ENCODE data around the gene TEX101. TPM values are rescaled to one million over a fixed set of nuclear protein-coding genes. Genes with fewer than 3 reads are reported as not detected.
"Not testable (repeated sequence)": the region's sequence is repeated elsewhere in the genome, so short reads cannot be mapped to it uniquely, and the experiment has no call there.

TEX101 gene
- total RNA-seq, 5 donors from 2014 or later (not counting 1 experiment from before 2014, with no cell fraction given), result not detected

- no peak for ATAC-seq (replicated peaks in 1 of 4)
- H3K4me3 ChIP-seq (ENCODE audit: control insufficient read depth in 1 of 2, extremely low read depth in 1 of 2, low read length in 1 of 2), result no peak overlapping the region
- no peaks in the 10 kb centered on the region for H3K27me3 Mint-ChIP-seq
- no peaks in the 10 kb centered on the region for H3K27me3 ChIP-seq (replicated peaks in 1 of 2; ENCODE audit: control insufficient read depth in 2 of 2, extremely low read depth in 1 of 2, insufficient read depth in 2 of 2, low read length in 1 of 2)
- ChIA-PET CTCF (interaction anchor here (0.7 to 2.1 kb wide), 6 partner anchors 10 to 162 kb away, joined by 3 to 10 read pairs (median 4); no protein-coding TSS in a partner anchor), POLR2A (interaction anchor here in 1 of 2 donors (0.7 kb wide), 1 partner anchor 63 kb away, joined by 5 read pairs; no protein-coding TSS in a partner anchor)
- H3K4me1 Mint-ChIP-seq, result peaks cover 61 to 64% (median 63%) of the 10 kb centered on the region in 3 donors
- 86% methylated on average over 3 of the region's 3 CpGs for WGBS (ENCODE audit: insufficient coverage)
- H3K36me3 ChIP-seq (ENCODE audit: control insufficient read depth in 2 of 2, extremely low read depth in 1 of 2, insufficient read depth in 1 of 2, low read length in 1 of 2), result no peaks in the 10 kb centered on the region
- H3K9me3 ChIP-seq, result no peaks in the 10 kb centered on the region
- H3K4me1 ChIP-seq (ENCODE audit: control insufficient read depth in 1 of 2, extremely low read depth in 1 of 2, insufficient read depth in 2 of 2, low read length in 2 of 2), result peaks cover 32 to 43% of the 10 kb centered on the region in 2 experiments
- peak overlapping the region; percentile 77 to 83 for H3K27ac Mint-ChIP-seq
- no peak overlapping the region for H3K27ac ChIP-seq (ENCODE audit: low read length)
- no peaks in the 10 kb centered on the region for H3K9me3 Mint-ChIP-seq
- no peaks in the 10 kb centered on the region for H3K36me3 Mint-ChIP-seq
- H3K4me3 Mint-ChIP-seq, result no peak overlapping the region
- DNase-seq, result no peak
These were observed 21.1 kb downstream of the TEX101 start for GRCh38 chr19:43435775-43436174.

DNA sequence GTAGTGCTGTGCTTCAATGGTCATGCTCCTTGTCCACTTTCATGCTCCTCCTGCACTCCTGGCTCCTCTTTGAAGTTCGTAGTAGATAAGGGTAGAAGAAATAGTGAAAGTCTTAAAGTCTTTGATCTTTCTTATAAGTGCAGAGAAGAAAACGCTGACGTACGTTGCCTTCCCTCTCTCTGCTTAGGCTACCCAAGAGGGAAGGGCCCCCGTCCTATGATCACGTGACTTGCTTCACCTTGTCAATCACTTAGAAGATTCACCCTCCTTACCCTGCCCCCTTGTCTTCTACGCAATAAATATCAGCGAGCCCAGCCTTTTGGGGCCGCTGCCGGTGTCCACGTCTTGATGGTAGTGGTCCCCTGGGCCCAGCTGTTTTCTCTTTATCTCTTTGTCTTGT lies 22.6 kb downstream of the TEX101 start:
- POLR2A ChIA-PET, result not testable (repeated sequence)
- DNase-seq, result peak in 18 of 35 experiments; percentile 4 to 46 (median 24)
- peak overlapping the region in 1 of 3 donors; percentile 67 for H3K4me3 Mint-ChIP-seq

GRCh38 chr19:43437712-43438111 lies 23.0 kb downstream of the TEX101 start:
- Mint-ChIP-seq H3K4me1 (peaks cover 58 to 69% (median 64%) of the 10 kb centered on the region in 3 donors), H3K27ac (peak overlapping the region; percentile 89 to 97), H3K9me3 (no peaks in the 10 kb centered on the region), H3K4me3 (peak overlapping the region in 1 of 3 donors; percentile 67), H3K27me3 (no peaks in the 10 kb centered on the region), H3K36me3 (no peaks in the 10 kb centered on the region)
- POLR2A ChIA-PET, result no interaction called here
- no peak overlapping the region for H3K4me3 ChIP-seq (ENCODE audit: control insufficient read depth in 1 of 2, extremely low read depth in 1 of 2, low read length in 1 of 2)
- H3K27ac ChIP-seq (ENCODE audit: low read length), result peak overlapping the region; percentile 78
- H3K36me3 ChIP-seq (ENCODE audit: control insufficient read depth in 2 of 2, extremely low read depth in 1 of 2, insufficient read depth in 1 of 2, low read length in 1 of 2), result no peaks in the 10 kb centered on the region
- ATAC-seq (replicated peaks in 1 of 4) (no peak), DNase-seq (no peak)
- peaks cover 32 to 43% of the 10 kb centered on the region in 2 experiments for H3K4me1 ChIP-seq (ENCODE audit: control insufficient read depth in 1 of 2, extremely low read depth in 1 of 2, insufficient read depth in 2 of 2, low read length in 2 of 2)
- CTCF ChIA-PET, result interaction anchor here in 1 of 2 donors (0.9 to 1.3 kb wide), 2 partner anchors 37 to 80 kb away, joined by 3 to 4 read pairs; no protein-coding TSS in a partner anchor
- 87% methylated on average over 5 of the region's 6 CpGs for WGBS (ENCODE audit: insufficient coverage)
- H3K27me3 ChIP-seq (replicated peaks in 1 of 2; ENCODE audit: control insufficient read depth in 2 of 2, extremely low read depth in 1 of 2, insufficient read depth in 2 of 2, low read length in 1 of 2), result no peaks in the 10 kb centered on the region
- no peaks in the 10 kb centered on the region for H3K9me3 ChIP-seq

More for the DNA sequence above, 22.6 kb downstream of the TEX101 start:
- H3K36me3 ChIP-seq (ENCODE audit: control insufficient read depth in 2 of 2, extremely low read depth in 1 of 2, insufficient read depth in 1 of 2, low read length in 1 of 2); ATAC-seq (replicated peaks in 1 of 4); H3K9me3 ChIP-seq; H3K4me3 ChIP-seq (ENCODE audit: control insufficient read depth in 1 of 2, extremely low read depth in 1 of 2, low read length in 1 of 2); H3K36me3 Mint-ChIP-seq; H3K9me3 Mint-ChIP-seq; H3K27me3 ChIP-seq (replicated peaks in 1 of 2; ENCODE audit: control insufficient read depth in 2 of 2, extremely low read depth in 1 of 2, insufficient read depth in 2 of 2, low read length in 1 of 2); H3K27me3 Mint-ChIP-seq: not testable (repeated sequence)
- peak overlapping the region; percentile 89 to 97 for H3K27ac Mint-ChIP-seq
- Histone ChIP-seq H3K4me1 (ENCODE audit: control insufficient read depth in 1 of 2, extremely low read depth in 1 of 2, insufficient read depth in 2 of 2, low read length in 2 of 2) (peaks cover 32 to 43% of the 10 kb centered on the region in 2 experiments), H3K27ac (ENCODE audit: low read length) (peak overlapping the region; percentile 78)
- 65% methylated on average over 6 of the region's 11 CpGs for WGBS (ENCODE audit: insufficient coverage)
- peaks cover 62 to 73% (median 66%) of the 10 kb centered on the region in 3 donors for H3K4me1 Mint-ChIP-seq
- CTCF ChIA-PET, result interaction anchor here in 1 of 2 donors (2.1 kb wide), 1 partner anchor 82 kb away, joined by 10 read pairs; no protein-coding TSS in a partner anchor

DNA sequence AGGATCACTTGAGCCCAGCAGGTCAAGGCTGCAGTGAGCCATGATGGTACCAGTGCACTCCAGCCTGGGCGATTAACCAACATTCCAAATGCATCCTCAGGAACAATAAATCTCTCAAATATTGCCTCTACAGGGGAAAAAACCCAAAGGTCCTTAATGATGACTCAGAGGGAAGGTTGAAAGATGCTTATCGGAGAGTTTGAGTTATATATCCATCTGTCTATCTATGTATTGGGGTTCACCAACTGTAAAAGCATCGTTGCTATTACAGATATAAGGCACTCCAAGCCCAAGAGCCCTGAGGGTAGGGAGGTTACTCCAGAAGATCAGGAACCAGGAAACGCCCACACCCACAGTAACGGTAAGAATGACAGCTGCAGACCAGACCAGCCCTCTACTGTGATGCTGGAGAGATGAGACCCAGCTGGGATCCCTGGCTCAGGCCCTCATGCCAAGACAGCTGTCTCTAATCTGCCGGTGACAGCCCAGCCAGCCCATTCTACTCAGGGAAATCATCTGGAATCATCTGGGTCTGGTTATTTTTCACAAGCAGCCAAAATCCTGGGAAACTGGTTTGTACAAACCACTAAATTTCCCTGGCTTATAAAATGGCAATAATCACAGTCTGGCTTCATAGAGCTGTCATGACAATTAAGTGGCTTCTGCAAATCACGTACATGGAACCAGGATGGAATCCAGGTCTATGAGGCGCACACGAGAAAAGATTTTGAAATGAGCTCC lies 23.8 kb downstream of the TEX101 start:
- Histone ChIP-seq H3K27ac (ENCODE audit: low read length) (peak overlapping the region; percentile 78), H3K27me3 (replicated peaks in 1 of 2; ENCODE audit: control insufficient read depth in 2 of 2, extremely low read depth in 1 of 2, insufficient read depth in 2 of 2, low read length in 1 of 2) (no peaks in the 10 kb centered on the region), H3K9me3 (no peaks in the 10 kb centered on the region), H3K36me3 (ENCODE audit: control insufficient read depth in 2 of 2, extremely low read depth in 1 of 2, insufficient read depth in 1 of 2, low read length in 1 of 2) (no peaks in the 10 kb centered on the region), H3K4me1 (ENCODE audit: control insufficient read depth in 1 of 2, extremely low read depth in 1 of 2, insufficient read depth in 2 of 2, low read length in 2 of 2) (peaks cover 28 to 36% of the 10 kb centered on the region in 2 experiments), H3K4me3 (ENCODE audit: control insufficient read depth in 1 of 2, extremely low read depth in 1 of 2, low read length in 1 of 2) (peak overlapping the region; percentile 16 to 25)
- peak overlapping the region; percentile 13 to 67 (median 28) for H3K4me3 Mint-ChIP-seq
- ChIA-PET CTCF (interaction anchor here (0.5 to 2.2 kb wide), 20 partner anchors 9 to 1780 kb away, joined by 3 to 23 read pairs (median 4); partner anchors contain the start of genes IRGQ (in 1 of the 2), PHLDB3 (in 1 of the 2) and ZNF576 (in 1 of the 2)), POLR2A (interaction anchor here in 1 of 2 donors (0.5 to 1.7 kb wide), 5 partner anchors 11 to 156 kb away, joined by 3 to 7 read pairs (median 4); no protein-coding TSS in a partner anchor)
- peaks cover 58 to 68% (median 62%) of the 10 kb centered on the region in 3 donors for H3K4me1 Mint-ChIP-seq
- H3K27ac Mint-ChIP-seq, result peak overlapping the region; percentile 93 to 97
- WGBS (ENCODE audit: insufficient coverage), result 52% methylated on average over 2 of the region's 9 CpGs
- ATAC-seq (replicated peaks in 1 of 4) (peak in 1 of 4 experiments; percentile 6), DNase-seq (peak in 3 of 35 experiments; percentile 8 to 30 (median 23))
- no peaks in the 10 kb centered on the region for H3K9me3 Mint-ChIP-seq
- no peaks in the 10 kb centered on the region for H3K36me3 Mint-ChIP-seq
- no peaks in the 10 kb centered on the region for H3K27me3 Mint-ChIP-seq

- H3K4me3 Mint-ChIP-seq, result peak overlapping the region; percentile 6 to 67 (median 28)
- H3K27ac Mint-ChIP-seq, result peak overlapping the region; percentile 93 to 97
- H3K4me1 ChIP-seq (ENCODE audit: control insufficient read depth in 1 of 2, extremely low read depth in 1 of 2, insufficient read depth in 2 of 2, low read length in 2 of 2), result peaks cover 28 to 33% of the 10 kb centered on the region in 2 experiments
- ATAC-seq (replicated peaks in 1 of 4) (peak; percentile 94 to 98 (median 98)), DNase-seq (peak; percentile 4 to 86 (median 43))
- CTCF ChIA-PET, result interaction anchor here (0.5 to 2.2 kb wide), 20 partner anchors 8 to 1781 kb away, joined by 3 to 23 read pairs (median 4); partner anchors contain the start of genes IRGQ (in 1 of the 2), PHLDB3 (in 1 of the 2) and ZNF576 (in 1 of the 2)
- H3K4me1 Mint-ChIP-seq, result peaks cover 62 to 70% (median 63%) of the 10 kb centered on the region in 3 donors
- no peaks in the 10 kb centered on the region for H3K9me3 ChIP-seq
- no peaks in the 10 kb centered on the region for H3K9me3 Mint-ChIP-seq
- 58% methylated on average over 5 of the region's 14 CpGs for WGBS (ENCODE audit: insufficient coverage)
- H3K36me3 ChIP-seq (ENCODE audit: control insufficient read depth in 2 of 2, extremely low read depth in 1 of 2, insufficient read depth in 1 of 2, low read length in 1 of 2), result no peaks in the 10 kb centered on the region
- H3K4me3 ChIP-seq (ENCODE audit: control insufficient read depth in 1 of 2, extremely low read depth in 1 of 2, low read length in 1 of 2), result peak overlapping the region; percentile 16 to 25
- H3K36me3 Mint-ChIP-seq, result no peaks in the 10 kb centered on the region
- no peaks in the 10 kb centered on the region for H3K27me3 ChIP-seq (replicated peaks in 1 of 2; ENCODE audit: control insufficient read depth in 2 of 2, extremely low read depth in 1 of 2, insufficient read depth in 2 of 2, low read length in 1 of 2)
- H3K27me3 Mint-ChIP-seq, result no peaks in the 10 kb centered on the region
- POLR2A ChIA-PET, result interaction anchor here (0.5 to 1.7 kb wide), 8 partner anchors 12 to 229 kb away, joined by 3 to 7 read pairs (median 4); no protein-coding TSS in a partner anchor
- peak overlapping the region; percentile 78 for H3K27ac ChIP-seq (ENCODE audit: low read length)
These were observed 24.5 kb downstream of the TEX101 start for GRCh38 chr19:43439032-43439708.

GRCh38 chr19:43439709-43440063 lies 25.0 kb downstream of the TEX101 start:
- H3K27ac ChIP-seq (ENCODE audit: low read length), result peak overlapping the region; percentile 16
- no peak overlapping the region for H3K4me3 ChIP-seq (ENCODE audit: control insufficient read depth in 1 of 2, extremely low read depth in 1 of 2, low read length in 1 of 2)
- Mint-ChIP-seq H3K4me3 (peak overlapping the region in 1 of 3 donors; percentile 67), H3K4me1 (peaks cover 65 to 70% (median 65%) of the 10 kb centered on the region in 3 donors), H3K36me3 (no peaks in the 10 kb centered on the region), H3K27ac (peak overlapping the region; percentile 84 to 93), H3K27me3 (no peaks in the 10 kb centered on the region), H3K9me3 (no peaks in the 10 kb centered on the region)
- peaks cover 28 to 35% of the 10 kb centered on the region in 2 experiments for H3K4me1 ChIP-seq (ENCODE audit: control insufficient read depth in 1 of 2, extremely low read depth in 1 of 2, insufficient read depth in 2 of 2, low read length in 2 of 2)
- no peak for DNase-seq
- H3K9me3 ChIP-seq, result no peaks in the 10 kb centered on the region
- H3K27me3 ChIP-seq (replicated peaks in 1 of 2; ENCODE audit: control insufficient read depth in 2 of 2, extremely low read depth in 1 of 2, insufficient read depth in 2 of 2, low read length in 1 of 2), result no peaks in the 10 kb centered on the region
- ATAC-seq (replicated peaks in 1 of 4), result no peak
- H3K36me3 ChIP-seq (ENCODE audit: control insufficient read depth in 2 of 2, extremely low read depth in 1 of 2, insufficient read depth in 1 of 2, low read length in 1 of 2), result no peaks in the 10 kb centered on the region
- ChIA-PET CTCF (interaction anchor here in 1 of 2 donors (1.0 to 2.2 kb wide), 13 partner anchors 9 to 370 kb away, joined by 3 to 23 read pairs (median 5); partner anchors contain the start of genes IRGQ, PHLDB3 and ZNF576), POLR2A (interaction anchor here (0.5 to 1.7 kb wide), 6 partner anchors 17 to 229 kb away, joined by 3 to 7 read pairs (median 6); no protein-coding TSS in a partner anchor)

Measured in T-cell (primary cell).